Measurements from ENCODE around the gene NOX3.

DNA sequence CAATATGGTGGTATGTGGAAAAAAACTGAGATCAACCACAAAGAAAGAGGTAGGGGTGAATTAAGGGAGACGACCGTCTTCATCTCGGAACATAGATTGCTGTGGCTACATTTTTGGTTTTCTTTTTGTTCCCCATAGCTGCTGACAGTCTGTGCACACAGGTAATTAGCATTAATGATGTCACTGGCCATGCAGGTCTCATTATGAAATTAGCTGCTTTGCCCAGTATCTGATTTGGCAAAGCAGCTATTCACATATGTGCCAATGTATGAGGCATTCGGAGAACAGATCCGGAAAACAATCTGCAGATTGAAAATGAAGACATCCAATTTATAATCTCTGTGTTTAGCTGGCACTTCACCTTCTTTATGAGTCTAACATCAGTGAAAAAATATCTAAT, 13.1 kb downstream of the NOX3 start:
- TF ChIP-seq ZFP3 (CRISPR knock-in tag; IDR thresholded peaks at IDR 0.05) (0 out of 2 replicates have a peak, but pooled peaks have one; percentile 66), PATZ1 (CRISPR knock-in tag; IDR thresholded peaks at IDR 0.05; ENCODE audit: borderline replicate concordance) (no peak), ARNTL (CRISPR knock-in tag; IDR thresholded peaks at IDR 0.05; ENCODE audit: borderline replicate concordance, low read depth) (no peak), ISL1 (CRISPR knock-in tag; IDR thresholded peaks at IDR 0.05) (0 out of 2 replicates have a peak, but pooled peaks have one; percentile 29), TSHZ2 (CRISPR knock-in tag; IDR thresholded peaks at IDR 0.05) (peak; percentile 50; the same call in 1 of the 2 replicates), RARB (CRISPR knock-in tag; IDR thresholded peaks at IDR 0.05) (no peak), ZNF8 (CRISPR knock-in tag; IDR thresholded peaks at IDR 0.05) (no peak), ZNF565 (CRISPR knock-in tag; conservative IDR thresholded peaks at IDR 0.05; ENCODE audit: low read depth) (no peak), BACH2 (CRISPR knock-in tag; IDR thresholded peaks at IDR 0.05; ENCODE audit: borderline replicate concordance) (no peak), ZC3H10 (CRISPR knock-in tag; IDR thresholded peaks at IDR 0.05) (no peak), ZFP30 (CRISPR knock-in tag; IDR thresholded peaks at IDR 0.05) (no peak)
- TF ChIP-seq, protein P1, sequence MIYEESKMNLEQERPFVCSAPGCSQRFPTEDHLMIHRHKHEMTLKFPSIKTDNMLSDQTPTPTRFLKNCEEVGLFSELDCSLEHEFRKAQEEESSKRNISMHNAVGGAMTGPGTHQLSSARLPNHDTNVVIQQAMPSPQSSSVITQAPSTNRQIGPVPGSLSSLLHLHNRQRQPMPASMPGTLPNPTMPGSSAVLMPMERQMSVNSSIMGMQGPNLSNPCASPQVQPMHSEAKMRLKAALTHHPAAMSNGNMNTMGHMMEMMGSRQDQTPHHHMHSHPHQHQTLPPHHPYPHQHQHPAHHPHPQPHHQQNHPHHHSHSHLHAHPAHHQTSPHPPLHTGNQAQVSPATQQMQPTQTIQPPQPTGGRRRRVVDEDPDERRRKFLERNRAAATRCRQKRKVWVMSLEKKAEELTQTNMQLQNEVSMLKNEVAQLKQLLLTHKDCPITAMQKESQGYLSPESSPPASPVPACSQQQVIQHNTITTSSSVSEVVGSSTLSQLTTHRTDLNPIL (CRISPR knock-in tag; IDR thresholded peaks at IDR 0.05; ENCODE audit: low read depth) = peak; percentile 57; the same call in 1 of the 2 replicates
- TF ChIP-seq, protein P2, sequence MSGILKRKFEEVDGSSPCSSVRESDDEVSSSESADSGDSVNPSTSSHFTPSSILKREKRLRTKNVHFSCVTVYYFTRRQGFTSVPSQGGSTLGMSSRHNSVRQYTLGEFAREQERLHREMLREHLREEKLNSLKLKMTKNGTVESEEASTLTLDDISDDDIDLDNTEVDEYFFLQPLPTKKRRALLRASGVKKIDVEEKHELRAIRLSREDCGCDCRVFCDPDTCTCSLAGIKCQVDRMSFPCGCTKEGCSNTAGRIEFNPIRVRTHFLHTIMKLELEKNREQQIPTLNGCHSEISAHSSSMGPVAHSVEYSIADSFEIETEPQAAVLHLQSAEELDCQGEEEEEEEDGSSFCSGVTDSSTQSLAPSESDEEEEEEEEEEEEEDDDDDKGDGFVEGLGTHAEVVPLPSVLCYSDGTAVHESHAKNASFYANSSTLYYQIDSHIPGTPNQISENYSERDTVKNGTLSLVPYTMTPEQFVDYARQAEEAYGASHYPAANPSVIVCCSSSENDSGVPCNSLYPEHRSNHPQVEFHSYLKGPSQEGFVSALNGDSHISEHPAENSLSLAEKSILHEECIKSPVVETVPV (CRISPR knock-in tag; IDR thresholded peaks at IDR 0.05) = peak; percentile 27; the same call in 1 of the 2 replicates

Data from SK-N-SH treated with all-trans-retinoic acid at 6 μM for 48 hours (cell line).